ENCODE results near the gene MKLN1.

The MKLN1 gene

GRCh38 chr7:131355917-131356777, 28.5 kb downstream of the MKLN1 start:
- no peak for DNase-seq

- DNase-seq, result no peak
These were observed 29.7 kb downstream of the MKLN1 start for GRCh38 chr7:131357282-131357880.

- DNase-seq, result no peak
These were observed 31.0 kb downstream of the MKLN1 start for GRCh38 chr7:131358636-131359035.

- no peak for DNase-seq
These were observed 31.6 kb downstream of the MKLN1 start for GRCh38 chr7:131359136-131359776.

- no peak for DNase-seq
These were observed 36.0 kb downstream of the MKLN1 start for GRCh38 chr7:131363719-131364118.

GRCh38 chr7:131364767-131365344, 37.2 kb downstream of the MKLN1 start:
- DNase-seq, result no peak

GRCh38 chr7:131365838-131366237, 38.2 kb downstream of the MKLN1 start:
- no peak for DNase-seq

GRCh38 chr7:131369354-131369753, 41.7 kb downstream of the MKLN1 start:
- DNase-seq, result no peak

- DNase-seq, result peak; percentile 57
These were observed 42.9 kb downstream of the MKLN1 start for GRCh38 chr7:131370523-131370968.

- DNase-seq, result no peak
These were observed 43.7 kb downstream of the MKLN1 start for GRCh38 chr7:131371411-131371810.

- no peak for DNase-seq
These were observed 44.9 kb downstream of the MKLN1 start for GRCh38 chr7:131372554-131372953.

- DNase-seq, result no peak
These were observed 47.1 kb downstream of the MKLN1 start for GRCh38 chr7:131374821-131375220.

- no peak for DNase-seq
These were observed 53.6 kb downstream of the MKLN1 start for GRCh38 chr7:131381069-131381838.

GRCh38 chr7:131383417-131384285, 56.0 kb downstream of the MKLN1 start:
- DNase-seq, result no peak

GRCh38 chr7:131384286-131384635, 56.6 kb downstream of the MKLN1 start:
- no peak for DNase-seq

GRCh38 chr7:131385039-131385605, 57.4 kb downstream of the MKLN1 start:
- no peak for DNase-seq

GRCh38 chr7:131388126-131388525, 60.5 kb downstream of the MKLN1 start:
- DNase-seq, result no peak

GRCh38 chr7:131390275-131390674, 62.6 kb downstream of the MKLN1 start:
- DNase-seq, result no peak

GRCh38 chr7:131391145-131391544, 63.5 kb downstream of the MKLN1 start:
- no peak for DNase-seq

- DNase-seq, result no peak
These were observed 73.1 kb downstream of the MKLN1 start for GRCh38 chr7:131400681-131401176.

GRCh38 chr7:131401194-131401593, 73.5 kb downstream of the MKLN1 start:
- no peak for DNase-seq
